ENCODE results near the gene FGF2.
A peak's percentile ranks its signal among the peaks of the same experiment; 100 is the strongest.

The FGF2 gene

GRCh38 chr4:122895336-122895995 is 68.8 kb downstream of the FGF2 start:
- Histone ChIP-seq H3K4me3 (ENCODE audit: insufficient read depth in 1 of 2, low read depth in 1 of 2, low read length in 2 of 2) (no peak overlapping the region), H2AK5ac (ENCODE audit: low read length, severe bottlenecking) (no peak overlapping the region), H2BK5ac (ENCODE audit: low read depth, low read length, poor library complexity, severe bottlenecking) (no peak overlapping the region), H3K23ac (ENCODE audit: low read length in 2 of 2) (no peak overlapping the region), H3K14ac (ENCODE audit: low read length in 2 of 2) (no peak overlapping the region), H3K4me2 (ENCODE audit: low read length, poor library complexity, severe bottlenecking) (no peak overlapping the region), H3K27ac (ENCODE audit: low read length, poor library complexity, severe bottlenecking) (peak overlapping the region; percentile 15), H4K8ac (ENCODE audit: low read length) (no peak overlapping the region), H4K91ac (ENCODE audit: low read length) (no peak overlapping the region), H2BK120ac (ENCODE audit: low read depth, low read length) (no peak overlapping the region), H2BK15ac (ENCODE audit: low read depth, poor library complexity, severe bottlenecking) (no peak overlapping the region), H3K27me3 (ENCODE audit: control insufficient read depth in 1 of 2, insufficient read depth in 1 of 2, low read length in 2 of 2) (no peaks in the 10 kb centered on the region), H3K79me1 (replicated peaks; ENCODE audit: low read length, poor library complexity, severe bottlenecking) (peaks cover 8% of the 10 kb centered on the region), H3K4me1 (ENCODE audit: control insufficient read depth, insufficient read depth, low read depth, low read length) (peaks cover 7% of the 10 kb centered on the region), H2AFZ (ENCODE audit: low read depth, low read length) (no peak overlapping the region), H3K4ac (ENCODE audit: low read depth in 1 of 2, low read length in 2 of 2) (no peak overlapping the region), H3K18ac (ENCODE audit: low read depth in 1 of 2, low read length in 2 of 2) (no peak overlapping the region), H2BK12ac (ENCODE audit: low read length in 2 of 2) (no peak overlapping the region), H3K9ac (ENCODE audit: low read length) (peak overlapping the region; percentile 5), H3K36me3 (ENCODE audit: control insufficient read depth in 1 of 2, insufficient read depth in 2 of 2, low read depth in 1 of 2, low read length in 2 of 2) (peaks cover 6 to 51% of the 10 kb centered on the region in 2 experiments), H3K9me3 (ENCODE audit: control insufficient read depth, low read length) (no peaks in the 10 kb centered on the region)
- no peak for DNase-seq
- WGBS, result 60% methylated on average over 1 of the region's 1 CpG

GRCh38 chr4:122896270-122896669 is 69.6 kb downstream of the FGF2 start:
- Histone ChIP-seq H3K14ac (ENCODE audit: low read length in 2 of 2) (no peak overlapping the region), H2BK5ac (ENCODE audit: low read depth, low read length, poor library complexity, severe bottlenecking) (no peak overlapping the region), H3K9me3 (ENCODE audit: control insufficient read depth, low read length) (no peaks in the 10 kb centered on the region), H3K4ac (ENCODE audit: low read depth in 1 of 2, low read length in 2 of 2) (no peak overlapping the region), H3K79me1 (replicated peaks; ENCODE audit: low read length, poor library complexity, severe bottlenecking) (peaks cover 8% of the 10 kb centered on the region), H3K27me3 (ENCODE audit: control insufficient read depth in 1 of 2, insufficient read depth in 1 of 2, low read length in 2 of 2) (no peaks in the 10 kb centered on the region), H4K91ac (ENCODE audit: low read length) (no peak overlapping the region), H3K27ac (ENCODE audit: low read length, poor library complexity, severe bottlenecking) (peak overlapping the region; percentile 46), H4K8ac (ENCODE audit: low read length) (no peak overlapping the region), H2BK15ac (ENCODE audit: low read depth, poor library complexity, severe bottlenecking) (no peak overlapping the region), H3K23ac (ENCODE audit: low read length in 2 of 2) (no peak overlapping the region), H3K9ac (ENCODE audit: low read length) (no peak overlapping the region), H3K4me3 (ENCODE audit: insufficient read depth in 1 of 2, low read depth in 1 of 2, low read length in 2 of 2) (no peak overlapping the region), H2AK5ac (ENCODE audit: low read length, severe bottlenecking) (no peak overlapping the region), H2AFZ (ENCODE audit: low read depth, low read length) (no peak overlapping the region), H2BK12ac (ENCODE audit: low read length in 2 of 2) (no peak overlapping the region), H3K36me3 (ENCODE audit: control insufficient read depth in 1 of 2, insufficient read depth in 2 of 2, low read depth in 1 of 2, low read length in 2 of 2) (peaks cover 6 to 49% of the 10 kb centered on the region in 2 experiments), H3K4me2 (ENCODE audit: low read length, poor library complexity, severe bottlenecking) (no peak overlapping the region), H3K18ac (ENCODE audit: low read depth in 1 of 2, low read length in 2 of 2) (no peak overlapping the region), H3K4me1 (ENCODE audit: control insufficient read depth, insufficient read depth, low read depth, low read length) (peaks cover 7% of the 10 kb centered on the region), H2BK120ac (ENCODE audit: low read depth, low read length) (no peak overlapping the region)
- 80% methylated on average over 1 of the region's 1 CpG for WGBS
- no peak for DNase-seq

- Histone ChIP-seq H2BK5ac (ENCODE audit: low read depth, low read length, poor library complexity, severe bottlenecking) (peak overlapping the region; percentile 82), H3K4ac (ENCODE audit: low read depth in 1 of 2, low read length in 2 of 2) (no peak overlapping the region), H2BK120ac (ENCODE audit: low read depth, low read length) (no peak overlapping the region), H3K14ac (ENCODE audit: low read length in 2 of 2) (no peak overlapping the region), H2AK5ac (ENCODE audit: low read length, severe bottlenecking) (no peak overlapping the region), H3K4me1 (ENCODE audit: control insufficient read depth, insufficient read depth, low read depth, low read length) (peaks cover 7% of the 10 kb centered on the region), H3K4me3 (ENCODE audit: insufficient read depth in 1 of 2, low read depth in 1 of 2, low read length in 2 of 2) (no peak overlapping the region), H4K8ac (ENCODE audit: low read length) (no peak overlapping the region), H2AFZ (ENCODE audit: low read depth, low read length) (no peak overlapping the region), H3K18ac (ENCODE audit: low read depth in 1 of 2, low read length in 2 of 2) (no peak overlapping the region), H3K27me3 (ENCODE audit: control insufficient read depth in 1 of 2, insufficient read depth in 1 of 2, low read length in 2 of 2) (no peaks in the 10 kb centered on the region), H2BK15ac (ENCODE audit: low read depth, poor library complexity, severe bottlenecking) (no peak overlapping the region), H3K27ac (ENCODE audit: low read length, poor library complexity, severe bottlenecking) (peak overlapping the region; percentile 93), H3K4me2 (ENCODE audit: low read length, poor library complexity, severe bottlenecking) (no peak overlapping the region), H3K23ac (ENCODE audit: low read length in 2 of 2) (no peak overlapping the region), H4K91ac (ENCODE audit: low read length) (no peak overlapping the region), H2BK12ac (ENCODE audit: low read length in 2 of 2) (no peak overlapping the region), H3K9me3 (ENCODE audit: control insufficient read depth, low read length) (no peaks in the 10 kb centered on the region), H3K9ac (ENCODE audit: low read length) (no peak overlapping the region), H3K36me3 (ENCODE audit: control insufficient read depth in 1 of 2, insufficient read depth in 2 of 2, low read depth in 1 of 2, low read length in 2 of 2) (peaks cover 8 to 27% of the 10 kb centered on the region in 2 experiments), H3K79me1 (replicated peaks; ENCODE audit: low read length, poor library complexity, severe bottlenecking) (peaks cover 5% of the 10 kb centered on the region)
- DNase-seq, result peak; percentile 77
- WGBS, result no CpG with 5 or more reads among the region's 2 CpGs
These were observed 71.9 kb downstream of the FGF2 start for GRCh38 chr4:122898370-122899150.

DNA sequence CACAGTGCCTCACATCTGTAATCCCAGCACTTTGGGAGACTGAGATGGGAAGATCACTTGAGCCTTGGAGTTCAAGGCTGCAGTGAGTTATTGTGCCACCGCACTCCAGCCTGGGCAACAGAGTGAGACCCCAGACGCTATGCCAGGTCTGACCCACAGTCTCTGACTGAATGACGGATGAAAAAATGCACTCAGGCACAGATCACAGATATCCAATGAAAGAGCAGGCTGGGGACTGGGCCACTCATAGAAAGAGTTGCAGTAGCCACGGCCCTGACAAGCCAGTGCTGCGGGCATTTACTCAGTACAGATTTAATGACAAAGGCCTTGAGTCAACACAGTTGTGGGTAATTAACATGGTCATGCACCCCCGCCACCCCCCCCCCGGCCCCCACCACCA is 73.1 kb downstream of the FGF2 start:
- Histone ChIP-seq H3K27me3 (ENCODE audit: control insufficient read depth in 1 of 2, insufficient read depth in 1 of 2, low read length in 2 of 2) (no peaks in the 10 kb centered on the region), H3K4me2 (ENCODE audit: low read length, poor library complexity, severe bottlenecking) (no peak overlapping the region), H2AK5ac (ENCODE audit: low read length, severe bottlenecking) (peak overlapping the region; percentile 77), H2AFZ (ENCODE audit: low read depth, low read length) (no peak overlapping the region), H3K4ac (ENCODE audit: low read depth in 1 of 2, low read length in 2 of 2) (no peak overlapping the region), H3K4me1 (ENCODE audit: control insufficient read depth, insufficient read depth, low read depth, low read length) (peaks cover 5% of the 10 kb centered on the region), H3K4me3 (ENCODE audit: insufficient read depth in 1 of 2, low read depth in 1 of 2, low read length in 2 of 2) (no peak overlapping the region), H2BK5ac (ENCODE audit: low read depth, low read length, poor library complexity, severe bottlenecking) (peak overlapping the region; percentile 53), H2BK15ac (ENCODE audit: low read depth, poor library complexity, severe bottlenecking) (no peak overlapping the region), H3K27ac (ENCODE audit: low read length, poor library complexity, severe bottlenecking) (peak overlapping the region; percentile 9), H3K18ac (ENCODE audit: low read depth in 1 of 2, low read length in 2 of 2) (peak overlapping the region; percentile 37 to 62), H3K9me3 (ENCODE audit: control insufficient read depth, low read length) (no peaks in the 10 kb centered on the region), H3K36me3 (ENCODE audit: control insufficient read depth in 1 of 2, insufficient read depth in 2 of 2, low read depth in 1 of 2, low read length in 2 of 2) (peaks cover 5 to 18% of the 10 kb centered on the region in 2 experiments), H3K9ac (ENCODE audit: low read length) (no peak overlapping the region), H4K91ac (ENCODE audit: low read length) (no peak overlapping the region), H2BK120ac (ENCODE audit: low read depth, low read length) (no peak overlapping the region), H3K14ac (ENCODE audit: low read length in 2 of 2) (no peak overlapping the region), H4K8ac (ENCODE audit: low read length) (no peak overlapping the region), H2BK12ac (ENCODE audit: low read length in 2 of 2) (no peak overlapping the region), H3K23ac (ENCODE audit: low read length in 2 of 2) (no peak overlapping the region), H3K79me1 (replicated peaks; ENCODE audit: low read length, poor library complexity, severe bottlenecking) (peaks cover 3% of the 10 kb centered on the region)
- DNase-seq, result no peak
- 99% methylated on average over 5 of the region's 7 CpGs for WGBS
